ENCODE data around the gene TMPRSS2.

GRCh38 chr21:41447356-41447755, 60.6 kb downstream of the TMPRSS2 start:
- TF ChIP-seq CTCF (IDR thresholded peaks at IDR 0.05) (no peak), POLR2A (IDR thresholded peaks at IDR 0.05) (no peak), POLR2AphosphoS5 (IDR thresholded peaks at IDR 0.05) (no peak)
